ENCODE measurements around the gene KLK8.

DNA sequence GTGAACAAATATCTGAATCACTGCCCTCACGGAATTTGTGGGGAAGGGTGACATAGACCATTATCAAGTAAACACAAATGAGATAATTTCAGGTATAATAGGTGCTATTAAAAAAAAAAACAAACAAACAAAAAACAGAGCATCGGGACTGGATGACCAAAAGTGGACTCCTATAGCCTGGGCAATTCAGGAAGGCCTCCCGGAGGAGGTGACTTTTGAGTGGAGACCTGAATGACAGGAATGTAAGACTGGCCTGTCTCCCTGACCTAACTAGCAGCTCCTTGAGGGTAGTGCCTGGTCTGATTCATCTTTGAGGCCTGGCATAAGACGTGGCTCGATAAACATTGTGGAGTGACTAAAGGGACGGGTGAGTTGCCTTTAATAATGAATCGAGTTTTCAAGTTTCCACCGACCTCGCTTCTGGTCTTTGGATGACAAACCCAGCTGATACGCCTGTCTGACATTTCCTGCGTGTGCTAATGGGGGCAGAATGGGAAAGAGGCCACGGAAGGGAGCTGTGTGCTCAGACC is 11.3 kb upstream of the KLK8 start:
- TF ChIP-seq, protein P1, sequence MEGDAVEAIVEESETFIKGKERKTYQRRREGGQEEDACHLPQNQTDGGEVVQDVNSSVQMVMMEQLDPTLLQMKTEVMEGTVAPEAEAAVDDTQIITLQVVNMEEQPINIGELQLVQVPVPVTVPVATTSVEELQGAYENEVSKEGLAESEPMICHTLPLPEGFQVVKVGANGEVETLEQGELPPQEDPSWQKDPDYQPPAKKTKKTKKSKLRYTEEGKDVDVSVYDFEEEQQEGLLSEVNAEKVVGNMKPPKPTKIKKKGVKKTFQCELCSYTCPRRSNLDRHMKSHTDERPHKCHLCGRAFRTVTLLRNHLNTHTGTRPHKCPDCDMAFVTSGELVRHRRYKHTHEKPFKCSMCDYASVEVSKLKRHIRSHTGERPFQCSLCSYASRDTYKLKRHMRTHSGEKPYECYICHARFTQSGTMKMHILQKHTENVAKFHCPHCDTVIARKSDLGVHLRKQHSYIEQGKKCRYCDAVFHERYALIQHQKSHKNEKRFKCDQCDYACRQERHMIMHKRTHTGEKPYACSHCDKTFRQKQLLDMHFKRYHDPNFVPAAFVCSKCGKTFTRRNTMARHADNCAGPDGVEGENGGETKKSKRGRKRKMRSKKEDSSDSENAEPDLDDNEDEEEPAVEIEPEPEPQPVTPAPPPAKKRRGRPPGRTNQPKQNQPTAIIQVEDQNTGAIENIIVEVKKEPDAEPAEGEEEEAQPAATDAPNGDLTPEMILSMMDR (conservative IDR thresholded peaks at IDR 0.05) = no peak
- TF ChIP-seq EZH2 (IDR thresholded peaks at IDR 0.05; ENCODE audit: low read depth) = no peak
